ENCODE measurements around the gene ACP3.
"Not testable (repeated sequence)": the region's sequence is repeated elsewhere in the genome, so short reads cannot be mapped to it uniquely, and the experiment has no call there.

Gene ACP3

GRCh38 chr3:132368962-132369361 lies 51.8 kb downstream of the ACP3 start:
- Histone ChIP-seq H3K9ac (ENCODE audit: low read length) (no peak overlapping the region), H3K4me1 (ENCODE audit: insufficient read depth, low read length) (no peaks in the 10 kb centered on the region), H3K36me3 (ENCODE audit: insufficient read depth, low read length) (no peaks in the 10 kb centered on the region), H3K27me3 (ENCODE audit: control insufficient read depth in 1 of 2, insufficient read depth in 2 of 2, low read length in 2 of 2) (no peaks in the 10 kb centered on the region), H3K9me3 (ENCODE audit: low read length) (no peaks in the 10 kb centered on the region), H3K4me3 (ENCODE audit: low read depth in 1 of 2, low read length in 2 of 2) (no peak overlapping the region), H3K27ac (ENCODE audit: low read depth, low read length) (no peak overlapping the region)

GRCh38 chr3:132376945-132377354 lies 59.7 kb downstream of the ACP3 start:
- not testable (repeated sequence) for H3K4me3 ChIP-seq (ENCODE audit: low read depth in 1 of 2, low read length in 2 of 2); H3K27ac ChIP-seq (ENCODE audit: low read depth, low read length)

GRCh38 chr3:132378048-132378762 lies 61.0 kb downstream of the ACP3 start:
- H3K9me3 ChIP-seq (ENCODE audit: low read length): no peaks in the 10 kb centered on the region
- H3K27ac ChIP-seq (ENCODE audit: low read depth, low read length): no peak overlapping the region
- no peaks in the 10 kb centered on the region for H3K4me1 ChIP-seq (ENCODE audit: insufficient read depth, low read length)
- no peak overlapping the region for H3K9ac ChIP-seq (ENCODE audit: low read length)
- H3K27me3 ChIP-seq (ENCODE audit: control insufficient read depth in 1 of 2, insufficient read depth in 2 of 2, low read length in 2 of 2): no peaks in the 10 kb centered on the region
- H3K36me3 ChIP-seq (ENCODE audit: insufficient read depth, low read length): no peaks in the 10 kb centered on the region
- H3K4me3 ChIP-seq (ENCODE audit: low read depth in 1 of 2, low read length in 2 of 2): no peak overlapping the region

More at GRCh38 chr3:132376945-132377354, 59.7 kb downstream of the ACP3 start:
- H3K9me3 ChIP-seq (ENCODE audit: low read length); H3K4me1 ChIP-seq (ENCODE audit: insufficient read depth, low read length); H3K27me3 ChIP-seq (ENCODE audit: control insufficient read depth in 1 of 2, insufficient read depth in 2 of 2, low read length in 2 of 2); H3K9ac ChIP-seq (ENCODE audit: low read length); H3K36me3 ChIP-seq (ENCODE audit: insufficient read depth, low read length): not testable (repeated sequence)

- Histone ChIP-seq H3K27ac (ENCODE audit: low read depth, low read length) (no peak overlapping the region), H3K4me1 (ENCODE audit: insufficient read depth, low read length) (no peaks in the 10 kb centered on the region), H3K36me3 (ENCODE audit: insufficient read depth, low read length) (no peaks in the 10 kb centered on the region), H3K9ac (ENCODE audit: low read length) (no peak overlapping the region), H3K9me3 (ENCODE audit: low read length) (no peaks in the 10 kb centered on the region), H3K4me3 (ENCODE audit: low read depth in 1 of 2, low read length in 2 of 2) (no peak overlapping the region), H3K27me3 (ENCODE audit: control insufficient read depth in 1 of 2, insufficient read depth in 2 of 2, low read length in 2 of 2) (no peaks in the 10 kb centered on the region)
Observed at GRCh38 chr3:132378846-132379245, 61.6 kb downstream of the ACP3 start.

GRCh38 chr3:132380920-132381319 lies 63.7 kb downstream of the ACP3 start:
- Histone ChIP-seq H3K4me1 (ENCODE audit: insufficient read depth, low read length) (no peaks in the 10 kb centered on the region), H3K27ac (ENCODE audit: low read depth, low read length) (no peak overlapping the region), H3K9ac (ENCODE audit: low read length) (no peak overlapping the region), H3K27me3 (ENCODE audit: control insufficient read depth in 1 of 2, insufficient read depth in 2 of 2, low read length in 2 of 2) (no peaks in the 10 kb centered on the region), H3K36me3 (ENCODE audit: insufficient read depth, low read length) (no peaks in the 10 kb centered on the region), H3K4me3 (ENCODE audit: low read depth in 1 of 2, low read length in 2 of 2) (no peak overlapping the region), H3K9me3 (ENCODE audit: low read length) (no peaks in the 10 kb centered on the region)

GRCh38 chr3:132381348-132381944 lies 64.2 kb downstream of the ACP3 start:
- Histone ChIP-seq H3K27me3 (ENCODE audit: control insufficient read depth in 1 of 2, insufficient read depth in 2 of 2, low read length in 2 of 2) (no peaks in the 10 kb centered on the region), H3K9ac (ENCODE audit: low read length) (no peak overlapping the region), H3K36me3 (ENCODE audit: insufficient read depth, low read length) (no peaks in the 10 kb centered on the region)

GRCh38 chr3:132382267-132382666 lies 65.1 kb downstream of the ACP3 start:
- no peaks in the 10 kb centered on the region for H3K27me3 ChIP-seq (ENCODE audit: control insufficient read depth in 1 of 2, insufficient read depth in 2 of 2, low read length in 2 of 2)
- H3K36me3 ChIP-seq (ENCODE audit: insufficient read depth, low read length): no peaks in the 10 kb centered on the region
- H3K4me1 ChIP-seq (ENCODE audit: insufficient read depth, low read length): no peaks in the 10 kb centered on the region
- H3K9ac ChIP-seq (ENCODE audit: low read length): no peak overlapping the region
- H3K9me3 ChIP-seq (ENCODE audit: low read length): no peaks in the 10 kb centered on the region
- H3K4me3 ChIP-seq (ENCODE audit: low read depth in 1 of 2, low read length in 2 of 2): no peak overlapping the region
- no peak overlapping the region for H3K27ac ChIP-seq (ENCODE audit: low read depth, low read length)

More at GRCh38 chr3:132381348-132381944, 64.2 kb downstream of the ACP3 start:
- H3K9me3 ChIP-seq (ENCODE audit: low read length): no peaks in the 10 kb centered on the region
- H3K27ac ChIP-seq (ENCODE audit: low read depth, low read length): no peak overlapping the region
- H3K4me3 ChIP-seq (ENCODE audit: low read depth in 1 of 2, low read length in 2 of 2): no peak overlapping the region
- H3K4me1 ChIP-seq (ENCODE audit: insufficient read depth, low read length): no peaks in the 10 kb centered on the region

- no peak overlapping the region for H3K9ac ChIP-seq (ENCODE audit: low read length)
- no peaks in the 10 kb centered on the region for H3K27me3 ChIP-seq (ENCODE audit: control insufficient read depth in 1 of 2, insufficient read depth in 2 of 2, low read length in 2 of 2)
- H3K36me3 ChIP-seq (ENCODE audit: insufficient read depth, low read length): no peaks in the 10 kb centered on the region
- H3K9me3 ChIP-seq (ENCODE audit: low read length): no peaks in the 10 kb centered on the region
- no peak overlapping the region for H3K27ac ChIP-seq (ENCODE audit: low read depth, low read length)
- no peaks in the 10 kb centered on the region for H3K4me1 ChIP-seq (ENCODE audit: insufficient read depth, low read length)
- H3K4me3 ChIP-seq (ENCODE audit: low read depth in 1 of 2, low read length in 2 of 2): no peak overlapping the region
Observed at GRCh38 chr3:132382688-132383194, 65.5 kb downstream of the ACP3 start.

- H3K4me3 ChIP-seq (ENCODE audit: low read depth in 1 of 2, low read length in 2 of 2): no peak overlapping the region
- no peak overlapping the region for H3K9ac ChIP-seq (ENCODE audit: low read length)
- no peaks in the 10 kb centered on the region for H3K36me3 ChIP-seq (ENCODE audit: insufficient read depth, low read length)
- H3K9me3 ChIP-seq (ENCODE audit: low read length): no peaks in the 10 kb centered on the region
- H3K27me3 ChIP-seq (ENCODE audit: control insufficient read depth in 1 of 2, insufficient read depth in 2 of 2, low read length in 2 of 2): no peaks in the 10 kb centered on the region
- H3K27ac ChIP-seq (ENCODE audit: low read depth, low read length): no peak overlapping the region
- H3K4me1 ChIP-seq (ENCODE audit: insufficient read depth, low read length): no peaks in the 10 kb centered on the region
Observed at GRCh38 chr3:132386259-132386658, 69.1 kb downstream of the ACP3 start.

- not testable (repeated sequence) for H3K27ac ChIP-seq (ENCODE audit: low read depth, low read length); H3K4me1 ChIP-seq (ENCODE audit: insufficient read depth, low read length); H3K4me3 ChIP-seq (ENCODE audit: low read depth in 1 of 2, low read length in 2 of 2); H3K9me3 ChIP-seq (ENCODE audit: low read length); H3K27me3 ChIP-seq (ENCODE audit: control insufficient read depth in 1 of 2, insufficient read depth in 2 of 2, low read length in 2 of 2); H3K9ac ChIP-seq (ENCODE audit: low read length); H3K36me3 ChIP-seq (ENCODE audit: insufficient read depth, low read length)
Observed at GRCh38 chr3:132392675-132393074, 75.5 kb downstream of the ACP3 start.

GRCh38 chr3:132394320-132394719 lies 77.1 kb downstream of the ACP3 start:
- Histone ChIP-seq H3K4me3 (ENCODE audit: low read depth in 1 of 2, low read length in 2 of 2) (no peak overlapping the region), H3K4me1 (ENCODE audit: insufficient read depth, low read length) (no peaks in the 10 kb centered on the region), H3K36me3 (ENCODE audit: insufficient read depth, low read length) (no peaks in the 10 kb centered on the region), H3K27me3 (ENCODE audit: control insufficient read depth in 1 of 2, insufficient read depth in 2 of 2, low read length in 2 of 2) (no peaks in the 10 kb centered on the region), H3K9ac (ENCODE audit: low read length) (no peak overlapping the region), H3K27ac (ENCODE audit: low read depth, low read length) (no peak overlapping the region), H3K9me3 (ENCODE audit: low read length) (no peaks in the 10 kb centered on the region)

- Histone ChIP-seq H3K27ac (ENCODE audit: low read depth, low read length) (no peak overlapping the region), H3K9me3 (ENCODE audit: low read length) (no peaks in the 10 kb centered on the region), H3K4me3 (ENCODE audit: low read depth in 1 of 2, low read length in 2 of 2) (no peak overlapping the region), H3K4me1 (ENCODE audit: insufficient read depth, low read length) (no peaks in the 10 kb centered on the region), H3K27me3 (ENCODE audit: control insufficient read depth in 1 of 2, insufficient read depth in 2 of 2, low read length in 2 of 2) (no peaks in the 10 kb centered on the region), H3K36me3 (ENCODE audit: insufficient read depth, low read length) (no peaks in the 10 kb centered on the region), H3K9ac (ENCODE audit: low read length) (no peak overlapping the region)
Observed at GRCh38 chr3:132395126-132395525, 77.9 kb downstream of the ACP3 start.

Data from muscle layer of colon (tissue), 2 donors.